Vagina (tissue), 2 donors: ENCODE results near the gene PARP11. TPM values are rescaled to one million over a fixed set of nuclear protein-coding genes. Genes with fewer than 3 reads are reported as not detected.

Experiments
- DNase-seq, 2 donors: peaks; one replicate each; pipeline ENCODE4 v3.0.0-alpha.2; 2017; ENCODE audit errors: extremely low spot score in 2 of 2
- H3K27ac ChIP-seq: fragments of 200-600 bp; sonication (generic); one replicate; pipeline ENCODE4 v1.5.1; 2019
- H3K27me3 ChIP-seq: fragments of 200-600 bp; sonication (generic); one replicate; pipeline ENCODE4 v1.5.1; 2019
- H3K36me3 ChIP-seq, 2 donors: fragments of 200-600 bp; sonication (generic); one replicate each; pipeline ENCODE4 v1.5.1; 2017 to 2019
- H3K4me1 ChIP-seq: fragments of 200-600 bp; sonication (generic); one replicate; pipeline ENCODE4 v1.5.1; 2019
- H3K4me3 ChIP-seq, 2 donors: fragments of 200-600 bp; sonication (generic); 1 replicate in 1 of 2; 2 replicates in 1 of 2; pipeline ENCODE4 v1.5.1; 2016 to 2019
- H3K9me3 ChIP-seq: fragments of 200-600 bp; sonication (generic); one replicate; pipeline ENCODE4 v1.5.1; 2019
- POLR2A ChIP-seq, 2 donors: fragments of 450-650 bp; IDR thresholded peaks; one replicate each; pipeline ENCODE4 v1.6.1; 2017; ENCODE audit warnings: antibody characterized with exemption in 2 of 2, mild to moderate bottlenecking in 2 of 2, moderate library complexity in 2 of 2
- POLR2AphosphoS5 ChIP-seq, 2 donors: sonication (generic); formaldehyde crosslinking; IDR thresholded peaks; one replicate each; pipeline ENCODE4 v1.9.0; 2017; ENCODE audit warnings: antibody characterized with exemption in 2 of 2, mild to moderate bottlenecking in 2 of 2, low read depth in 1 of 2; ENCODE audit not compliant: insufficient read depth in 1 of 2
- intact Hi-C: fragments of 100-400 bp; cut with DNase I; formaldehyde crosslinking; loops from one replicate; pipeline ENCODE4 v1.15.1; 2023
- total RNA-seq: library from RNA; depleted of rRNA; stranded (reverse); fragments of >200 nt; gene quantifications from one replicate; pipeline ENCODE4 v1.2.3, GENCODE V29; 2016
- TF ChIP-seq, protein P1 (sequence below), 3 experiments: fragments of 450-650 bp in 2 of 3; fragments of 200-600 bp in 1 of 3; sonication (generic) in 1 of 3; IDR thresholded peaks; one replicate each; pipeline ENCODE4 v1.5.1; 2017 to 2019; ENCODE audit warnings: antibody characterized with exemption in 3 of 3, mild to moderate bottlenecking in 2 of 3, moderate library complexity in 2 of 3

The PARP11 gene
- total RNA-seq, 1 donor from 2014 or later, result 2.7 TPM

DNA sequence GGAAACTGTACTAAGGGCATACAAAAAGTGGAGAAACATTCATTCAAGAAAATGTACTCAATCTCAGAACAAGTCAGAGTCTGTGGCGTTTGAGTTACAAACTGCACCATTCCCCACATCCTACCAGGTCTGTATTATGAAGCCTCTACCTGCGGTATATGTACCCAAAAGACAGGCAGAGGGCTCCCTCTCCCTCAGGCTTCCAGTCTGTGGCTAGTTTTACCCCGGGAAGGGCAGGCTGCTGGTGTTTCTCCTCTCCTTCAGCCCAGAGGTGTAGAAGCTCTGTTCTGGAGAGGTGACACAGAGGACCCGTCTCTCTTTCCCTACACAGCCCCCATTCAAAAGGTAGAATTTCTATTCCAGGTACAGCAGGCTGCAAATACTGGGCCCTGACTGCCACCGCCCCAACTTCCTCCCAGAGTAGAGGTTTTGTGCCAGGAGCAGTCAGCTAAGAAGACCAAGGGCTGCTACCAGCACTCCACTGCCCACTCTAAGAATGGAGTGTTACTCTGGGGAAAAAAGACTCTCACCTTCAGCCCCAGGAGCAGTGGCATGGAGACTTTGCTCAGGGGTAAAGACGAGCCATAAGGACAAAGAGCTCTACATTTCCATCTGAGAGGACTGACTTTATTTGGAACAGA, 39.4 kb downstream of the PARP11 start:
- TF ChIP-seq, protein P1, sequence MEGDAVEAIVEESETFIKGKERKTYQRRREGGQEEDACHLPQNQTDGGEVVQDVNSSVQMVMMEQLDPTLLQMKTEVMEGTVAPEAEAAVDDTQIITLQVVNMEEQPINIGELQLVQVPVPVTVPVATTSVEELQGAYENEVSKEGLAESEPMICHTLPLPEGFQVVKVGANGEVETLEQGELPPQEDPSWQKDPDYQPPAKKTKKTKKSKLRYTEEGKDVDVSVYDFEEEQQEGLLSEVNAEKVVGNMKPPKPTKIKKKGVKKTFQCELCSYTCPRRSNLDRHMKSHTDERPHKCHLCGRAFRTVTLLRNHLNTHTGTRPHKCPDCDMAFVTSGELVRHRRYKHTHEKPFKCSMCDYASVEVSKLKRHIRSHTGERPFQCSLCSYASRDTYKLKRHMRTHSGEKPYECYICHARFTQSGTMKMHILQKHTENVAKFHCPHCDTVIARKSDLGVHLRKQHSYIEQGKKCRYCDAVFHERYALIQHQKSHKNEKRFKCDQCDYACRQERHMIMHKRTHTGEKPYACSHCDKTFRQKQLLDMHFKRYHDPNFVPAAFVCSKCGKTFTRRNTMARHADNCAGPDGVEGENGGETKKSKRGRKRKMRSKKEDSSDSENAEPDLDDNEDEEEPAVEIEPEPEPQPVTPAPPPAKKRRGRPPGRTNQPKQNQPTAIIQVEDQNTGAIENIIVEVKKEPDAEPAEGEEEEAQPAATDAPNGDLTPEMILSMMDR (IDR thresholded peaks at IDR 0.05), result no peak
- no peak for TF ChIP-seq POLR2A (IDR thresholded peaks at IDR 0.05)
- no peak for TF ChIP-seq POLR2AphosphoS5 (IDR thresholded peaks at IDR 0.05; ENCODE audit: insufficient read depth in 1 of 2, low read depth in 1 of 2)
- intact Hi-C loops, result no loop called here
- Histone ChIP-seq H3K27me3 (no peaks in the 10 kb centered on the region), H3K4me3 (no peak overlapping the region), H3K27ac (no peak overlapping the region), H3K4me1 (no peaks in the 10 kb centered on the region), H3K36me3 (no peaks in the 10 kb centered on the region), H3K9me3 (no peaks in the 10 kb centered on the region)
- no peak for DNase-seq

DNA sequence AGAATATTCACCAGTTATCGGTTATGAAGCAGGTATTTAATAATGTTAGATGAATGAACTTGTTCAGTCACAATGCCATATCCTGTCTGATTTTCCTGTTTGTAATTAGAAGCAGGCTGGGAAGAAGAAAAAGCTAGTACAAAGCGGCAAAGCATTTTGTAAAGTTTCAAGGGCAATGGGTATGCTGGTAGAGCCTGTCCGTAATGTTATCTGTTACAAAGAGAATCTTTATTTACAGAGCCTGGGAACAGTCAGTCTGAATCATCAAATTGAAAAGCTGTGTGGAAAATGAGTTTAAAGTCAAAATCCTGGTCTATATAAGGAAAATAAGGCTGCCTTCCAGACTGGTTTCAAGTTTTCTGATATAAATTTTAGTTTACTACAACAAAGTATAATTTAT, 40.5 kb downstream of the PARP11 start:
- H3K27ac ChIP-seq, result no peak overlapping the region
- no peak for TF ChIP-seq POLR2A (IDR thresholded peaks at IDR 0.05)
- TF ChIP-seq POLR2AphosphoS5 (IDR thresholded peaks at IDR 0.05; ENCODE audit: insufficient read depth in 1 of 2, low read depth in 1 of 2), result no peak
- TF ChIP-seq, protein P1 (IDR thresholded peaks at IDR 0.05), result no peak
- H3K4me3 ChIP-seq, result no peak overlapping the region
- no peaks in the 10 kb centered on the region for H3K27me3 ChIP-seq
- intact Hi-C loops, result no loop called here
- no peaks in the 10 kb centered on the region for H3K4me1 ChIP-seq
- no peak for DNase-seq
- no peaks in the 10 kb centered on the region for H3K9me3 ChIP-seq
- no peaks in the 10 kb centered on the region for H3K36me3 ChIP-seq

DNA sequence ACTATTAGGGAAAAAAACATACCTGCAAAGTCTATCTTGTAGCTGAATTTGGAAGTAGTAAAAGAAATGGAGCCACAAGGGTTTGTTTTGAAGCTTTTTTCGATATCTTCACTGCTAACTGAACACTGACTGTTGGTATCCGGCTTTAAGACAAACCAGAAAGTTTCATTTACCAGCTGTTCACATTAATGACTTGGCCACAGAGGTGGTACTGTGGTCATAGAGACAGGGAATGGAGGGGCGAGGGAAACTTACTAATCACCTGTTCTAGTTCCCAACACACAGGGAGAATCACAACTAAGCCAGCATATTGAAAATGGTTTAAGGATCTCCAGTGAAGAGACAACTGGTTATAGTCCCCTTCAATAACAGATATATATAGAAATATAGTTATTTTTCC, 44.3 kb downstream of the PARP11 start:
- no peak for DNase-seq
- H3K36me3 ChIP-seq, result peaks cover 0 to 9% of the 10 kb centered on the region in 2 donors
- H3K4me3 ChIP-seq, result no peak overlapping the region
- H3K9me3 ChIP-seq, result no peaks in the 10 kb centered on the region
- H3K27me3 ChIP-seq, result no peaks in the 10 kb centered on the region
- intact Hi-C loops, result no loop called here
- no peak overlapping the region for H3K27ac ChIP-seq
- TF ChIP-seq POLR2A (IDR thresholded peaks at IDR 0.05) (no peak), POLR2AphosphoS5 (IDR thresholded peaks at IDR 0.05; ENCODE audit: insufficient read depth in 1 of 2, low read depth in 1 of 2) (no peak)
- TF ChIP-seq, protein P1 (IDR thresholded peaks at IDR 0.05), result no peak
- no peaks in the 10 kb centered on the region for H3K4me1 ChIP-seq

DNA sequence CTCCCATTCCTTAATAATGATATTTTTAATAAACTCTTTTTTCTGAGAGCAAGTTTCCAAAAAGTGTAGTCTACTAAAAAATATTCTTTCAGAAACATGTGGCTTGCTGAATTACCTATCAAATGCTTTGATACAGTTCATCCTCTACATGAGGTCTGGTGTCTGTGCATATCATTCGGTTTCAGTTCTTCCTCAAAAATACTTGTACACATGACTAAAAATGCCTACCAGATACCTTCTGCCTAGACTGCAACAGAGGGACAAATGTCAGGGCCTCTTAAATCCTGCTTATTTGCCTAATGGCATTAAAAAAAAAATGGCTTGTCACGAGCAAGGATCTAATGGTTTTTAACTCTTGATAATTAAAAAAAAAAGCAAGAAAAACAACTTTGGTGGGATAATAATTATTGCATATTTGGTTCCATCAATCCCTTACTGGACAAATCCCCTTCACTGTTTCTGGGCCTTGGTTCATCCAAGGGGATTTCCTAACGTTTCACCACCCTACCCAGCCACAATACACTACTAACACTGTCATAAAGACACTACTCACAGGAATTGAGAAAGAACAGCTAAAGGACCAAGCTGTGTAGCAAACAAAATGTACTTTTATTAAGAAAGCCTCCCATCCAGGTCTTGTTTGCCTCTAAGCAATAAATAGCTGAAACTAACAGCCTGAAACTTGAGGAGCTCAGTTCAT, 45.7 kb downstream of the PARP11 start:
- peaks cover 0 to 9% of the 10 kb centered on the region in 2 donors for H3K36me3 ChIP-seq
- no peaks in the 10 kb centered on the region for H3K27me3 ChIP-seq
- H3K27ac ChIP-seq, result no peak overlapping the region
- H3K4me3 ChIP-seq, result no peak overlapping the region
- TF ChIP-seq, protein P1 (IDR thresholded peaks at IDR 0.05), result no peak
- TF ChIP-seq POLR2AphosphoS5 (IDR thresholded peaks at IDR 0.05; ENCODE audit: insufficient read depth in 1 of 2, low read depth in 1 of 2) (no peak), POLR2A (IDR thresholded peaks at IDR 0.05) (no peak)
- H3K4me1 ChIP-seq, result no peaks in the 10 kb centered on the region
- no peak for DNase-seq
- intact Hi-C loops, result no loop called here
- no peaks in the 10 kb centered on the region for H3K9me3 ChIP-seq

DNA sequence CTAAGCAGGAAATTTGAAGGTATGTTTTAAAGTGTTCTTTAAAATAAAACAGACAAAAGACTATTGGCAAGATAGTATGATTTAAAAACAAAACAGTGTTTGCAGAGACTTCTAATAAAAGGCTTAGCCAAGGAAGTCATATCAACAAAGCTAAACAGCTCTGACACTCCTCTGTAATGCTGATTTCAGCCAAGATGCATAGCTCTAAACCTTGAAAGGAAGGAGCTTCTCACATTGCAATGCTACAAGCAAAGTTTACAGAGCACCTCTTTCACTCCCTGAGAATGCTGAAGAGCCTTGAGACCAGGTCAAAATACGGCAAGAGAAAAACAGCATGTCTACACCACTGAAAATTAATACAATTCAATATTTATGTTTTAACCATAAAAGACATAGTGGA, 51.8 kb downstream of the PARP11 start:
- DNase-seq, result no peak

More for the DNA sequence above, 51.8 kb downstream of the PARP11 start:
- H3K4me1 ChIP-seq, result no peaks in the 10 kb centered on the region
- intact Hi-C loops, result no loop called here
- H3K27me3 ChIP-seq, result no peaks in the 10 kb centered on the region
- no peaks in the 10 kb centered on the region for H3K9me3 ChIP-seq
- peaks cover 0 to 22% of the 10 kb centered on the region in 2 donors for H3K36me3 ChIP-seq
- TF ChIP-seq POLR2AphosphoS5 (IDR thresholded peaks at IDR 0.05; ENCODE audit: insufficient read depth in 1 of 2, low read depth in 1 of 2) (no peak), POLR2A (IDR thresholded peaks at IDR 0.05) (no peak)
- TF ChIP-seq, protein P1 (IDR thresholded peaks at IDR 0.05), result no peak
- H3K4me3 ChIP-seq, result no peak overlapping the region
- H3K27ac ChIP-seq, result no peak overlapping the region
